GM19438 (cell line): ENCODE results near the gene CDKN1A.
"Not testable (repeated sequence)": the region's sequence is repeated elsewhere in the genome, so short reads cannot be mapped to it uniquely, and the experiment has no call there.

Experiments used
- ATAC-seq: cut with Tn5 transposase; IDR thresholded peaks from one replicate; pipeline ENCODE4 v1.9.1; 2021; ENCODE audit warnings: low read depth; ENCODE audit not compliant: unreplicated experiment

Gene CDKN1A

DNA sequence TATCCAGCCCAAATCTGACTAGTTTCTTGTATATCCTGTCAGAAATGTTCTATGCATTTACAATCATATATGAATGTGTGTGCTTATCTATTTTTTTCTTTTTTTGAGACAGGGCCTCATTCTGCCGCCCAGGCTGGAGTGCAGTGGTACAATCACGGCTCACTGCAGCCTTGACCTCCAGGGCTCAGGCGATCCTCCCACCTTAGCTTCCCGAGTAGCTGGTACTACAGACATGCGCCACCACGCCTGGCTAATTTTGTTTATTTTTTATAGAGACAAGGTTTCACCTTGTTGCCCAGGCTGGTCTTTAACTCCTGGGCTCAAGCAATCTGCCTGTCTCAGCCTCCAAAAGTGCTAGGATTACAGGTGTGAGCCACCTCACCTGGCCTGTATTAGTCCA, 16.1 kb downstream of the CDKN1A start:
- ATAC-seq, result no peak

DNA sequence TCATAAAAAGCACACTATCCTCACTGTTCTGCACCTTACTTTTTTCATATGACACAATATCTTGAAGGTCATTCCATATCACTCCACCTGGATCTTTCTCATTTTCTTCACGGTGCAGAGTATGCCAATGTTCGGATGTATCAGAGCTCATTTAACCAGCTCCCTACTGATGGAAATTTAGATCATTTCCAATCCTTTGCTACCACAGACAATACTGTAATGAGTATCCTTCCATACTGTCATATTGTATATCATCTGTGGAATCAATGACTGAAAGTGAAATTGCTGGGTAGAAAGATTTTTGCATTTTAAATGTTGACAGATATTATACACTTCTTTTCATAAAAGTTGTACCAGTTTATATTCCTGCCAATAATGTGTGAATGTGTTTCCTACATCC, 16.9 kb downstream of the CDKN1A start:
- ATAC-seq, result no peak

DNA sequence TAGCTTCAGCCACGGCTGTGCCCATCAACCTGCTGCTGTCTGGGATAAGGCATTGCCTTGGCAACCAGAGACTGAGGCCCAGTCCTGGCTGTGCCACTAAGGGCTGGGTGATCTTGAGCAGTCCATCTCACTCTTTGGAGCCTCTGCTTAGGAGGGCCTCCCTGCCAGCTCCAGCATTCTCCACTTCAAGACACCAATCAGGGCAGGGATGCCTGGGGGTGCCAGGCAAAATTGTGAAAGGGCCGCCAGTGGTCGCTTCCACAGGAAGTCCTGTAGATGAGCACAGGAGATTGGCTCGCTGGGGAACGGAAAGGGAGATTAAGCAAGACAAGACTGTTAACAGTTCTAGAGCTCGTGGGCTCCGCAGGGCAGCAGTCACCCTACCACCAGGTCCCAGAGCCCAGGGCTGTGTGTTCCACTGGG, 19.0 kb downstream of the CDKN1A start, which contains the start of gene RAB44:
RAB44 (plus strand) TSS at position 346 of the 423 bp plus-strand sequence. CDS start 6,410 bp downstream, outside the sequence.
- no peak for ATAC-seq

DNA sequence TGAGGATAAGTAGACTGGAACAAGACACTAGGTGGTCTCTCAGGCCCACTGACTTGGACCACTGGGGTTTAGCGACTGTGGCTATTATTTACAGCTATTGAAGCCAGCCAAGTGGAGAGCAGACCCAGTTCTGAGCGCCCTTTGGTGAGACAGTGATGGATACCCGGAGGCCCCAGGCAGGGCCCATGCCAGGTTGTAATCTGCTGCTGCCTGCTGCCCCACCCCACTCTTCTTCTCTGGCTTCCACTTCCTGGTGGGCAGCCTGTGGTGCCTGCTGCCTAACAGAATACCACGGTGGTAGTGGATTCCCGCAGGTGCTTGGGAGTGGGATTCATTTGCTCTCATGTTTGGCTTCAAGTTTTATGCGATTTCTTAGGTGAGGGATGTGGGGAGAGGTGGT, 19.7 kb downstream of the CDKN1A start:
- ATAC-seq, result no peak

DNA sequence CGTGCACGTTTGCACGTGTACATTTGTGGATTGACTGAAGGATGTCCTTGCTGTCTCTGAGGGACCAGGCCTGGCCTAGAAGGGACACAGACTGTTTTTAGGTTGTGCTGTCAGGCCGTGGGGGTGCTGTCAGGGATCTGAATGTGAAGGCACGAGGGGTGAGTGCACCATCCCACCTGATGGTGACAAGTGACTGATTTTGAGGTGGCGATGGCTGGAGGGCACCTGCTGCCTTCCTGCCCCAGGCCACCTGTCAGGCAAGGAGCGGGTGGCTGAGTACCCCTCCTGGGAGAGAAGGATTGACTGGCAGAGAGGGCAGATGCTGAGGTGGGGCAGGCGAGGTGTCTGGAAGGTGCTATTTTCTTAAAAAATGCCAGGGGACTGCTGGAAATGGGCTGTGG, 20.4 kb downstream of the CDKN1A start:
- ATAC-seq, result no peak

DNA sequence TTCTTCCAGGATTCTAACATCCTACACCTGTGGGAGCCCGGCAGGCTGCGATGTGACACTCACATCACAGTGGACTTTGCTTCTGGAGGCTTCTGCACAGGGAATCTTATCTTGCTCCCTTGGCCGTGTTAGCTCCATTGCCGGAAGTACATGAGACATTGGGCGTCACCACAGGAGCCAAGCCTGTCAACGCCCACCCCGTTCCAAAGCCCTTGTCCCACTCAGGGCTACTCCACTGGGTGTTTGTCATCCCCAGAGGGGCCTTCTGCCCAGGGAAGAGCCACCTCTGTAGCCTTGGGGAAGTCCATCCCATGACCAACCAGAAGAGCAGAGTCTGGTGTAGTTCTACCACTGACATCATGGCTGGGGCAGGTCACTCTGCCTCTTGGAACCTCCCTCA, 20.8 kb downstream of the CDKN1A start:
- no peak for ATAC-seq

DNA sequence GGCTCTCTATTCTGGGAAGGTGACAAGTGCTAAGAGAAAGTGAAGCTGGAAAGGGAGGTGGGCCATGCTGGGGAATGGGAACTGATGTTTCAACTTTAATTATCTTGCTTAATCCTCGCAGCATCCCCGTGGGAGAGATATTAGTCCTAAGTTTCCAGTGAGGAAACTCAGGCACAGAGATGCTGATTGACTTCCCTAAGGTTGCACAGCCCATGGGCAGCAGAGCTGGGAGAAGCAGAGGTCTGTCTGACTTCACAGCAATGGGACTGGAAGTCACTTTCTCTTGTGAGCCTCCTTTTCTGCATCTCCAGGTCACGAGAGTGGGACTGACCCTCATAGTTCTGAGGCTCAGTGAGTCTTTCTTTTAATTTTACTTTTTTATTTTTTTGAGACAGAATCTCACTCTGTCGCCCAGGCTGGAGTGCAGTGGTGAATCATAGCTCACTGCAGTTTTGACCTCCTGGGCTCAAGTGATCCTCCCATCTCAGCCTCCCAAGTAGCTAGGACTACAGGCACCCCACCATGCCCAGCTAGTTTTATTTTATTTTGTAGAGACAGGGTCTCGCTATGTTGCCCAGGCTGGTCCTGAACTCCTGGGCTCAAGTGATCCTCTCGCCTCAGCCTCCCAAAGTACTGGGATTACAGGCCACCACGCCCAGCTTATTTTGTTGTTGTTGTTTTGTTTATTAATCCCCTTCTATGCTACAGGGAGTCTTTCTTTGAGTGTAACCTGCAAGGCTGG, 21.7 kb downstream of the CDKN1A start:
- ATAC-seq, result no peak

DNA sequence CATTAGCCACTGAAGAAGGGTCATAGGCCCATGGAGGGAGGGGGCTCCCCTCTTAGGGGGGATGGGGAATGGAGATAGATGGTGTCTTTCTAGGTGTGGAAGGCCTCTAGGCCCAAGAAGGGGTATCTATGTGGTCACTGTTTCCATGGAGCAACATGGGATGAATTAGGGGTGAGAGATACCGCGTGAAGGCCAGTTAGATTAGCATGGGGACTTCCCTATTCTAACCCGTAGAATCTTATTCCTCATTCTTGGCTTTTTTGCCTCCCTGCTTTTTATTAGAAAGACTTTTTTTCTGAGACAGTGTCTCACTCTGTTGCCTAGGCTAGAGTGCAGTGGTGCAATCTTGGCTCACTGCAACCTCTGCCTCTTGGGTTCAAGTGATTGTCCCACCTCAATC, 22.3 kb downstream of the CDKN1A start:
- no peak for ATAC-seq

DNA sequence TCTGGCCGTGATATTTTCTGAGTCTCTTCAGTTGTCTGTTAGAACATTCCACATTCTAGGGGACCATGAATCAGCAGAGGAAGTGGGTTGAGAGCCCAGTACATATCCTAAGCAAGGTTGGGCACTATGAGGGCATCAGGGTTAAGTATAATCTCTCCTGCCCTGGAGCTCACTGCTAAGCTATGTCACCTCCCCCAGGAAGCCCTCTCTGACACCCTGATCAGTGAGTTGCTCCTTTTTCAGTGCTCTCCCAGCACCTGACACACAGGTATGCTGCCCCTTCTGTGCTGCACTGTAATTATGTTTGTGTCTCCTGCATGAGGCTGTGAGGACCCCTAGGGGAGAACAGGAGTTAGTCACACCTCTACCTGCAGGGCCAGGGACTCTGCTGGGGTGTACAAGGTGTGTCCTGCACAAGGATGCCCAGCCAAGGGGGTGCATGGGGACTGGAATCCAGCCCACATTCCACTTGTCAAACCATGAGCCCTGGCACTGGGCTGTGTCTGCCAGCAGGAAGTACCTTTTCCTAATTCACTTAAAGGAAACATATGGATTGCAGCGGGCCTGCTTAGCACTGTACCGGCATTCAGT, 23.0 kb downstream of the CDKN1A start:
- ATAC-seq, result no peak

DNA sequence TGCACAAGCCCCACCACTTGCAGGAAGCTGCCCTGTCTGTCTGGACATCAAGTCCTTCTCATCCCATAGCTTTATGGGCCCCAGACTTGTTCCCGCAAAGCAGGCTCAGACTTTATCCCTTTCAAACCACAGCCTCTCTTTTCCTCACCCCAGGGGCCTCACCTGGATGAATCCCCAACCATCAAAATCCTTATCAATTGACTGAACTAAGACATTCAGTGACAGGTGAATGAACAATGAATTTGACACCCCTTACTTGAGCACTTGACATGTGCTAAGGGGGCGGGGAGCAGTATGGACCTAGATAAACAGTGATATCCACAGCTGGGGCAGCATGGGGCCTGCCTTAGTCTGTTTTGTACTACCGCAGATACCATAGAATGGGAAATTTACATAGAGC, 24.1 kb downstream of the CDKN1A start:
- ATAC-seq, result no peak

DNA sequence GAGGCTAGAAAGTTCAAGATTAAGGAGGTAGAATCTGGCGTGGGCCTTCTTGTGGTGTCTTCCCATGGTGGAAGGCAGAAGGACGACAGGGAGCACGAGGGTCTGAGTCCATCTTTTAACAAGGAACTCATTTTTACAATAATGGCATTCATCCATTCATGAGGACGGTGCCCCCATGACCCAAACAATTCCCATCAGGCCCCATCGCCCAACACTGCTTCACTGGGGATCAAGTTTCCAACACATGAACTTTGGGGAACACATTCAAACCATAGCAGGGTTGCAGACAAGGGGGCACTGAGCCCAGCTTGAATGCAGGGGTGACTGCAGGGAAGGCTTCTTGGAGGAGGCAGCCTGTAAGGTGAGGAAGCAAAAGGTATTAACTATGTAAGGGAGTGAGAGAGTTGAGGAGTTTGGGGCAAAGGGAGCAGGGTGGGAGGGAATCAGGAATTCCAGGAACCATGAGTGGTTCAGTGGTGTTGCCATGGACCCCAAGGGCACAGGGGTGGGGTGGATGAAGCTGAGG, 24.6 kb downstream of the CDKN1A start:
- ATAC-seq, result no peak

DNA sequence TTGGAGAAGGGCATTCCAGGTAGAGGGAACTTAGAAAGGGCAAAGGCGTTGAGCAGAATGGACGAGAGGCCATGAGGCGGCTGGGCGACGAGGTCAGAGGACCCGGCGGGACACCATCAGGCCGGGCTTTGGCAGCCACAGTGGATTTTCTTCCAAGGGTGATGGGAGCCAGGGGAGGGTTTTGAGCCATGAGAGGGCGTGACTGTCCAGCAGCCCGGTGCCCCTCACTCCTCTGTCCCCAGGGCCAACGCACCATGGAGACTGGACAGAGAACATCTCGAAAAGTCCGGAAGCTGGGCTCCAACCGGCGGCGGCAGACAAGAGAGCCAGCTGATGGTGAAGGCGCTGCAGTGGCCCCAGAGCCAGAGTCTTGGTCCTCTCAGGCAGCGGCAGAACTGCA, 25.5 kb downstream of the CDKN1A start:
- no peak for ATAC-seq

DNA sequence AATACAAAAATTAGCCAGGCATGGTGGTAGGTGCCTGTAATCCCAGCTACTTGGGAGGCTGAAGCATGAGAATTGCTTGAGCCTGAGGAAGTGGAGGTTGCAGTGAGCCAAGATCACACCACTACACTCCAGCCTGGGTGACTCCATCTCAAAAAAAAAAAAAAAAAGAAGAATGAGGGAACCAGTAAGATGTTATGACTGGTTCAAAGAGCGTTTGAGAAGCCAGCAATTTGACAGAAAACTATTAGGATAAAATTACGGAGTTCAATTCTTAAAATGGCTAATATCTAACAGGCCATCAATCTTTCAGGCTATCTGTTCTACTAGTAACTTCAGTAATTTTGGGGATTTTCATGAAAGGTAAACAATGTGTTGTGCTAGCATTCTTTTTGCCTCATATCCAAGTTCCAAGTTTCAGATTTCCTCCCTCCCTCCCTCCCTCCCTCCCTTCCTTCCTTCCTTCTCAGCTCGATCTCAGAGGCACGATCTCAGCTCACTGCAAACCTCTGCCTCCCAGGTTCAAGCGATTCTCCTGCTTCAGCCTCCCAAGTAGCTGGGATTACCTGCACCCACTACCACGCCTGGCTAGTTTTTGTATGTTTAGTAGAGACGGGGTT, 26.6 kb downstream of the CDKN1A start:
- ATAC-seq, result not testable (repeated sequence)

DNA sequence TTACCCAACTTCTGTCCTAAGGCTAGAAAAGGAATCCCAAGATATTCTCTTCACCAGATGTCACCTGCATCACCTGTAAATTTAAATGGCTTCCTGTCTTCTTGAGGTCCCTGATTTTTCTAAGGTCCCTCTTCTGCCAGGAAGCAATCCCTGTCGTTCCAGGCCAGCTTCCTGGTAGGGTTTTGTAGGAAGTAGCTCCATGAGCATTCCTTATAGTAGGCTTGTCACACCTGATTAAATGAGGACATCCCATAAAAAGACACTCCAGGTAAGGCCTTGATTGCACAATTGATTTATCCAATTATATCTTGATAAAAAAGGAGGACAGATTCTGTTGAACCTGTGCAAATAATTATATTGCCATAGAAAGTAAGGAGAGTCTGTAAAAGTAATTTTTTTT, 27.8 kb downstream of the CDKN1A start:
- ATAC-seq, result no peak

DNA sequence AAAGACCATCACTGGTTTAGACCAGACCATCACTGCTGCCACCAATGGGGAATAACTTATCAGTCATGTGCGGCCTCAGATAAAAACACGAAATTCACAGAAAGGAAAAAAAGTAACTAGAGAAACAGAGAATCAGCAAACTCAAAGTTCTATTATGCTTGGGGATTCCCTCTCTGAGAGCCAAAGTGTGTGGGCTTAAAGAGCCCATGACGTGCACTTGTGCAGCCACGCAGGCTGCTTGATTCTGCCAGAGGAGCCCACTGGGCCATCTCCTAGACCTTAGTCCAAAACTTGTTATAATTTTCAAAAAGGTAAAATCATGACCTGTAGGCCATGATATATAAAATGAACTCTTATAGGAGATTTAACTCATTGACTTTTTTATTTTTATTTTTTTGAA, 34.3 kb downstream of the CDKN1A start:
- ATAC-seq, result no peak

DNA sequence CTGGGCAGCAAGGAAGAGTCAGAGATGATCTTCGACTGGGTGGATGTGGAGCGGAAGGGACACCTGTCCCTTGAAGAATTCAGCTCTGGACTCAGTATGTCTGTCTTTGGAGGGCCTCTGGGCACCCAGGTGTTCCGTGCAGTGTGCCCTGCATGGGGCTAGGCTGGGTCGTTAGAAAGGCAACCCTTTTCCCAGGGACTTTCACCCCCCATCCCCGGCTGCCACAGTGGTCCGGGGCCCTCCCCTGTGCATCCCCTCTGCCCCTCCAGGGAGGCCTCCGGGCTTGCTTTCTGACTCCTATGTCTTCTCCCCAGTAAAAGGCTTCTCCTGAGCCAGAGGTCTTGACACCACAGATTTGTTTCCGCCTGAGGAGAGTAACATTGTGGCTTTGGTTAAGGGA, 35.3 kb downstream of the CDKN1A start:
- ATAC-seq, result no peak

DNA sequence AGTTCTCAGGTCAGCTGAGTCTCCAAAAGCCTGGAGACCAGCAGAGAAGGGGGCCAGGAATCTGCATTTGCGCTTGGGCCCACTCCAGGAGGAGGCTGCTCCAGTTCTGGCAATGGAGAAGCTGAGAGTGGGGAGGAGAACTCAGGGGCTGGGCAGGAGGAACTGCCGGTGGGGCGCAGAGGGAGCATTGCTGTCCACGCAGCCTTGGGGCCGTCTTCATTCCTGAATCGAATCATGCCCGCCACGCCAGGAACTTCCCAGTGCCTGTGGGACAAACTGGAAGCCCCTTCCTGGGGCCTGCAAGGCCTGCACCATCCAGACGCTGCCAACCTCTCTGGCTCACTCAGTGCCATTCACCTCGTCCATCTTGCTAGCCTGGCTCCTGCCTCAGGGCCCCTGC, 36.0 kb downstream of the CDKN1A start:
- ATAC-seq, result no peak

DNA sequence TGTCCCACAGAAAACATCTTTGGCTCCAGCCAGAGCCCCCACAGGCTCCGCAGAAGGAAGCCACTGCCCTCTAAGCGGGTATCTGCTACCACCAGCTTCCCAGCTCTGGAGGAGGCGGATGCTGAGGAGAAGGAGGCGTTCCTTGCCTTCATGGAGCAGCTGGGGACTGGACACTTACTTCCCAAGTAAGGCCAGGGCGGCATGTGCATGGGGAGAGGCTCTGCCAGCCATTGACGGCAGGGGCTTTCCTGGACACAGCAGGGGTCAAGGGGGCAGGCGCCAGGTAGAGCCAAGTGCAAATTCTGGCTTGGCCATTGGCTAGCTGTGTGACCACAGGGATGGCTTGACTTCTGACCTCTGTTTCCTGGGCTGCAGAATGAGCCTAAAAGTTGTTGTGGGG, 37.0 kb downstream of the CDKN1A start:
- ATAC-seq, result no peak

DNA sequence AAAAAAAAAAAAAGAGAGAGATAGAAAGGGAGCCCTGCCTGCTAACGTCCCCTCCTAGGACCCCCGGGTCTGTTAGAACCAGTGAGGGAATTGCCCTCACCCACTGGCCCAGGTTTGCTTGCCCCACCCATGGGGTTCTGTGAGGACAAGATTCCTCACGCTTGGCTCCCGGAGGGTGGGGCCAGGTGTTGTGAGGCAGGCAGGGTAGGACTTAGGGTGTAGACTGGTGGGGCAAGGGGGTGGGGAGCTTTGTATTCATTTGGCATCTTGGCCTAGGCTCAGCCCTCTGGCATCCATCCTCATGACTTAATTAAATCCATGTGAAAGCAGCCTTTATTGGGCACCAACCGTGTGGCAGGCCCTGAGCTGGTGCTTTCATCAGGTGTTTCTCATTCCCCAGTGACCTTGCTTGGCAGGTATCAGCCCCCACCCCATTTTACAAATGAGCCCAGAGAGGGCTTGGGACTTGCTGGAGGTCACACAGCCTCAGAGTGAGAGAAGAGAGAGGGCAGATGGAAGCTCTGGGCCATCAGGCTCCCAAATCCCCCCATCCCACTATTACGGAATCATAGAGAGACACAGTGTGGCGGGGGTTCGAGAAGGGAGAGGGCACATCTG, 38.1 kb downstream of the CDKN1A start:
- ATAC-seq, result no peak

DNA sequence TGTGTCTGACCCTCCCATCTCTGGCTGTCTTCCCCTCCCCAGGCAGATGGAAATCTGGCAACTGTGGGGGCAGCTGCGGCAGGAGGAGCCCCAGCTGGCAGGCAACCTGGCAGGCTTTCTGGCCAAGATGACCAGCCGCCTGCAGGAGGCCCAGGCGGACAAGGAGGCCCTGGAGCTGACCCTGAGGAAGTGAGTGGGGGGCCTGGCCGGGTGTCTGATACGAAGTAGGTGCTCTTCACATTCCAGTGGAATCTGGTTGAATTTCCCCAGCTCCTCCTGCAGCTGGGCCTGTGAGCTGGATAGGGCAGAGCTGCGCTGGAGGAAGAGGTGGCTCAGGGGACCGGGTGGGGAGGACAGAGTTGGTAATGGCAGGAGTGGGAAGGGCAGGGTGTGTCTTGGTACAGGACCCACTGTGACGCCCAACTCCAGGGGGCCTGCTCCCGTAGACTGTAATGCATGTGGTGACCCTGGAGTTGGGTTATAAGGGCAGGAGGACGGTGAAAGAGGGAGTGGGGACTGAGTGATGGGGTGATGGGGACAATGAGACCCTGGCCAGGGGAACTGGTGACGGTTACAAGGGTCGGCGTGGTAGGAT, 38.8 kb downstream of the CDKN1A start:
- no peak for ATAC-seq
